Coronary artery (tissue), 2 donors: ENCODE data around the gene HOXC12.

Experiments
- DNase-seq: peaks from one replicate; pipeline ENCODE4 v3.0.0-alpha.2; 2017; ENCODE audit warnings: low spot score
- H3K27ac ChIP-seq, 2 donors: fragments of 200-600 bp; sonication (generic); one replicate each; pipeline ENCODE4 v1.5.1; 2016 to 2019
- H3K4me3 ChIP-seq: fragments of 200-600 bp; sonication (generic); 2 replicates; pipeline ENCODE4 v1.5.1; 2016; ENCODE audit warnings: mild to moderate bottlenecking, moderate library complexity
- TF ChIP-seq, protein P1 (sequence below): fragments of 200-600 bp; sonication (generic); IDR thresholded peaks from one replicate; pipeline ENCODE4 v1.5.1; 2019; ENCODE audit warnings: antibody characterized with exemption

HOXC12 gene

DNA sequence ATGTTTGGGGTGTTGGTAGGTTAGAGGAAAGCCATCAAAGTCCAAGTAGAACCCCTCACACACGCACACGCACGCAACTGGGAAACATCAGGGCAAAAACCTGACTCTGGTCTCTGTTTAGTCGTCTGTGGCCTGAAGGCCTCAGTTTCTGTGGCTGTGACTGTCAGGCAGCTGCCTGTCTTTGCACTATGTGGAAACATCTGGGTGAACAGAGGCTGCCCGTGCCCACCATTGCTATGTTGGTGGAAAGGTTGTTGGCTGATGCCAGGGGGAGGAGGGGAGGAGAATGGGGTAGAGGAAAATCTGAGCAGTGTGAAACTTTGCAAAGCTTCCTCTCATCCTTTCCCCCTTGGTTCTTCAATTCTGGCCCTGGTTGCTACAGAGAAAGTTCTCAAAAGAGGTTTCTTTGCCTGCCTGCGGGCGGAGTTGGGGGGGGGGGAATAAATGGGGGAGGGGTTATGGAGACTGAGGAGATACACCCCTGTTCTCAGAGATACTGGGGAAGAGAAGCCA lies 37.7 kb downstream of the HOXC12 start:
- TF ChIP-seq, protein P1, sequence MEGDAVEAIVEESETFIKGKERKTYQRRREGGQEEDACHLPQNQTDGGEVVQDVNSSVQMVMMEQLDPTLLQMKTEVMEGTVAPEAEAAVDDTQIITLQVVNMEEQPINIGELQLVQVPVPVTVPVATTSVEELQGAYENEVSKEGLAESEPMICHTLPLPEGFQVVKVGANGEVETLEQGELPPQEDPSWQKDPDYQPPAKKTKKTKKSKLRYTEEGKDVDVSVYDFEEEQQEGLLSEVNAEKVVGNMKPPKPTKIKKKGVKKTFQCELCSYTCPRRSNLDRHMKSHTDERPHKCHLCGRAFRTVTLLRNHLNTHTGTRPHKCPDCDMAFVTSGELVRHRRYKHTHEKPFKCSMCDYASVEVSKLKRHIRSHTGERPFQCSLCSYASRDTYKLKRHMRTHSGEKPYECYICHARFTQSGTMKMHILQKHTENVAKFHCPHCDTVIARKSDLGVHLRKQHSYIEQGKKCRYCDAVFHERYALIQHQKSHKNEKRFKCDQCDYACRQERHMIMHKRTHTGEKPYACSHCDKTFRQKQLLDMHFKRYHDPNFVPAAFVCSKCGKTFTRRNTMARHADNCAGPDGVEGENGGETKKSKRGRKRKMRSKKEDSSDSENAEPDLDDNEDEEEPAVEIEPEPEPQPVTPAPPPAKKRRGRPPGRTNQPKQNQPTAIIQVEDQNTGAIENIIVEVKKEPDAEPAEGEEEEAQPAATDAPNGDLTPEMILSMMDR = no peak
- DNase-seq = no peak
- H3K4me3 ChIP-seq = no peak overlapping the region
- H3K27ac ChIP-seq = no peak overlapping the region

DNA sequence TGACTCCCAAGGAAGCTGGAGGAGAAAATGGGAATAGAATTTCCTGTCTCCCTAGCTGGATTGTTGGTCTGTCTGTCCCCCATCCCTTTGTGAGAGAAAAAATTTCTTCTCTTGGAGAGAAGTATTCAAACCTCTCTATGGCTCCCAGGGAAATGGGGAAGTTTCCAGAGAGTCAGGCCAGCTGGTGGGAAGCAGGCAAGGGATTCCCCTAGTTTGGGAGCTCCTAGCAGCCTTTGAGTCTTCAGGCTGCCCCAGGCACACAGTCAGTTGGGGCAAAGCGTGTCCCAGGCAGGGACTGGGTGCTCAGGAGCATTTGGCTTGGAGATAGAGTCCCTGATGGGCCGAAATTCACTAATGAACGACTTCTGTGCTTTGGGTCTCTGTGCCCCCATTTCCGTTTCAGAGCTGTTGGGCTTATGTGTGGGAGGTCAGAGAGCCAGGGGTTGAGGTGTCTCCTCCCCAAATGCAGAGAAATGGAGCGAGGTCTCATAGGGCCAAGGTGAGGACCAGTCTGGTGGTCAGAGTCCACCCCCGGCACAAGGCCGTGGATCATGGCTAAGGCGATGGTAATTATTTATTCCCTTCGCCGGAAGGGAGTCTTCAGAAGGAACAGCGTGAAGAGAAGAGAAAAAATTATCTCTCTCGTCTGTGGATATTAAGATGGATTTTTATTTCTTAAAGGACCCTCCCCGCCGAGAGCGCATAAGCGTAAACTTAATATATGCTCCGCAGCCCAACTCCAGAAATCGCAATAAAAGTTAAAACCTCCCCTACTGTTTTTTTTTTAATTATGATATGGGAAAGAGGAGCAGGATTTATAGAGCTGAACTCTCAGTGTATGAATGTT lies 38.7 kb downstream of the HOXC12 start:
- TF ChIP-seq, protein P1 = no peak
- Histone ChIP-seq H3K27ac (no peak overlapping the region), H3K4me3 (no peak overlapping the region)
- no peak for DNase-seq

DNA sequence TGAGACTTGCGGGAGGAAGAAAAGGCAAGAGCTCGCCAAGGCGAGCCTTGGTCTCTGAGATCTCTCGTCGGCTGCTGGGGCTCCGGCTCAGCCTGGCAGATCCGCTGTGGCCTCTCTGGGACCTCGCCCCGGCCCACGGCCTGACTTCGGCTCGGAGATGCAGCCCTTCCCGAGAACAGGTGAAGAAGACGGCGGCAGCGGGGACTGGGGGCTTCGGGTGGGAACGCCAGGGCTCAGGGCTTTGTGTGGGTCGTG lies 39.2 kb downstream of the HOXC12 start:
- TF ChIP-seq, protein P1 = no peak
- Histone ChIP-seq H3K27ac (no peak overlapping the region), H3K4me3 (peak overlapping the region; percentile 70)
- no peak for DNase-seq

DNA sequence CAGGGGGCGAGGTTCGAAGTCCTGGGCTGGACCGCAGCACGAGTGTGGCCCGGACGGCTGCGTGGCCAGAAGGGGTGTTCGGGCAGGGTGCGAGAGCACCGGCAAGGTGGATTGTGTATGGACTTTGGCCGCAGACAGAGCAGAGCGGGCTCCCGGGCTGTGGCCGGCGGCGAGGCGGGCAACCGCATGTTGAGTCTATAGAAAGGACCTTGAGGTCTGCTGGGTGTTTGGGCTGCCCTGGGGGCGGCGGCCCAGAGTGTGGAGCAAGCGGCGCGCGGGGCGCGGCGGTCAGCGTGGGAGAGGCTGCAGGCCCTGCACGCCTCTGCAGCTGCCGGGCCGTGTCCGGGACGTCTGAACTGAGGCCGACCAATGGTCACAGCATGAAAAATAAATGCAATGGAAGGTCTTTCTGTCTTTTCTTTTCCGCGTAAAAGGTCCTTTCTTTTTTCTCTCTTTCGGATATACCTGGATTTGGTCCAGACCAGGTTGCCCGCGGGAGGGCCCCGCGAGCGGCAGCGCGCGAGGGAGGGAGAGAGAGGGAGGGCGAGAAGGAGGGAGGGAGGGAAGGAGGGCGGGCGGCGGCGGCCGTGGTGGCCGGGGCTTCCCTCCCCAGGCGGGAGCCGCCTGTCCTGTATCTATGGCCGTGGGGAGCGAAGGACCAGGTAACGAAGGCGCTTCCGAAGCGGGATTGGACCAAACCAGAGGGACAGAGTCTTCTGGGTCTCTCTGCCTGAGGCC lies 39.7 kb downstream of the HOXC12 start:
- DNase-seq = no peak
- no peak overlapping the region for H3K27ac ChIP-seq
- H3K4me3 ChIP-seq = peak overlapping the region; percentile 70
- TF ChIP-seq, protein P1 = no peak

DNA sequence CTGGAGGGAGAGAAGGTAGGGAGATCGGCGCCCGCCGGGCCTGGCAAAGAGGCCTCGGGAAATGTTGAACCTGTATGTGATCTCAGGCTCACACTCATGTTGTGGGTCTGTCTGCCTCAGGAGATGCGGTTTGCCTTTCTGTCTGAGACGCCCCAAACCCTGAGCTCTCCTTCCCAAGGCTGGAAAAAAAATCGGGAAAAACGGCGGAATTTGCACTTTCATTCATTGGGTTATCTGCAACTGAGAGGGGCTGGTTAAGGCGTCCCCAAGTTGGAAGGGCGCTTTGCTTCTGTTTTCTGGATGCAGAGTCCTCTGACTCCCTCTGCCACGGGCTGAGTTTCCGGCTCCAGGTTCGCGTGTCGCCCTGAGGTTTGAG lies 40.3 kb downstream of the HOXC12 start:
- TF ChIP-seq, protein P1 = no peak
- Histone ChIP-seq H3K27ac (no peak overlapping the region), H3K4me3 (peak overlapping the region; percentile 70)
- no peak for DNase-seq

DNA sequence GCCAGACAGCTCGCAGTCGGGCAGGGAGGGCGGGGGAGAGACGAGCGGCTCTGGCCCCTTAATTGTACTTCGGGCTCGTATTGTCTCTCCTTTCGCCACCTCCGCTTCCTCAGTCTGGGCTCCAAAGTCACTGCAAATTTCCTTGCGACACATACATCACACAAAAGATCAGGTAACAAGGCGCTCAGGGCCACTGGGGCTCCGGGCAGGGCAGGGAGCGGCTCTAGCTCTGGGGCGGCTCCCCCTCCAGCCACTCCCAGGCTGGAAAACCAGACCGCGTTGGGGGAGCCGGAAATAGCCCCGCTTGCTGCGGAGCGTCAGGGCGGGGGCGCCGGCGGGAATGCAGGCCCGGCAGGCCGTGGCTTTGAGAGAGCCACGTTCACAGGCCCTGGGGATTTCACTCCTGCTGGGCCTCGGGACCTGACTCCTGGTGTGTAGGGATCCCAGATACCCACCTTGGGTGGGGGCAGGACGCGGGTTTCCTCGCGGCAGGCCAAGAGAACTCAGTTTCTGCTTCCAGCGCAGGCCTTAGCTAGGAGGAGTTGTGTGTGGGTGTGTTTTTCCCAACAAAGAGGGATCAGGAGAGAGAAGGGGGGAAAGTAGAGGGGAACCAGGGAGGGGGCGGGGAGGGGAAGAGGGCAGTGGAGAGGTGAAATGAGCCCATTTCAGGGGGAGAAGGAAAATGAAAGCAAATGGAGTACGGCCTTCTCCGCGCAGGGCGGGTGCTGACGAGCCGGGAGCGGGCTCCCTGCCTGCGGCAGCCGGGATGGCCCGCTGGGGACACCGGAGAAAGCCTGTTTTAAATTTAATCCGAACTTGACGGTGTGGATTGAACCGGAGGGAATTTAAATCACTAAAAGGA lies 40.9 kb downstream of the HOXC12 start:
- no peak for DNase-seq
- TF ChIP-seq, protein P1 = no peak
- peak overlapping the region; percentile 70 for H3K4me3 ChIP-seq
- H3K27ac ChIP-seq = no peak overlapping the region
